ENCODE data around the gene PPP1R9A.

Gene PPP1R9A

GRCh38 chr7:95340491-95340890 lies 433.1 kb downstream of the PPP1R9A start:
- Histone ChIP-seq H3K27me3 (ENCODE audit: insufficient read depth, low read length) (no peaks in the 10 kb centered on the region), H3K9me3 (ENCODE audit: insufficient read depth, low read depth, low read length) (no peaks in the 10 kb centered on the region), H3K4me1 (ENCODE audit: insufficient read depth, low read length) (peaks cover 12% of the 10 kb centered on the region), H3K9ac (ENCODE audit: low read depth, low read length) (no peak overlapping the region), H3K36me3 (ENCODE audit: insufficient read depth, low read length) (no peaks in the 10 kb centered on the region), H3K27ac (ENCODE audit: low read depth, low read length) (no peak overlapping the region), H3K4me3 (ENCODE audit: low read length) (no peak overlapping the region)
- 75% methylated on average over 2 of the region's 2 CpGs for WGBS

GRCh38 chr7:95342029-95342428 lies 434.6 kb downstream of the PPP1R9A start:
- no peak overlapping the region for H3K4me3 ChIP-seq (ENCODE audit: low read length)
- H3K36me3 ChIP-seq (ENCODE audit: insufficient read depth, low read length): no peaks in the 10 kb centered on the region
- no peak overlapping the region for H3K27ac ChIP-seq (ENCODE audit: low read depth, low read length)
- H3K27me3 ChIP-seq (ENCODE audit: insufficient read depth, low read length): no peaks in the 10 kb centered on the region
- peaks cover 12% of the 10 kb centered on the region for H3K4me1 ChIP-seq (ENCODE audit: insufficient read depth, low read length)
- no peaks in the 10 kb centered on the region for H3K9me3 ChIP-seq (ENCODE audit: insufficient read depth, low read depth, low read length)
- 95% methylated on average over 3 of the region's 3 CpGs for WGBS
- H3K9ac ChIP-seq (ENCODE audit: low read depth, low read length): no peak overlapping the region

- Histone ChIP-seq H3K4me3 (ENCODE audit: low read length) (no peak overlapping the region), H3K9me3 (ENCODE audit: insufficient read depth, low read depth, low read length) (no peaks in the 10 kb centered on the region), H3K4me1 (ENCODE audit: insufficient read depth, low read length) (peaks cover 12% of the 10 kb centered on the region), H3K27ac (ENCODE audit: low read depth, low read length) (no peak overlapping the region), H3K9ac (ENCODE audit: low read depth, low read length) (no peak overlapping the region), H3K36me3 (ENCODE audit: insufficient read depth, low read length) (no peaks in the 10 kb centered on the region), H3K27me3 (ENCODE audit: insufficient read depth, low read length) (no peaks in the 10 kb centered on the region)
- WGBS: 32% methylated on average over 4 of the region's 4 CpGs
Measured at GRCh38 chr7:95342642-95343307, 435.4 kb downstream of the PPP1R9A start.

Data from HUES64 (cell line).